ENCODE measurements around the gene SPIB.
"Not testable (repeated sequence)": the region's sequence is repeated elsewhere in the genome, so short reads cannot be mapped to it uniquely, and the experiment has no call there.

SPIB gene

DNA sequence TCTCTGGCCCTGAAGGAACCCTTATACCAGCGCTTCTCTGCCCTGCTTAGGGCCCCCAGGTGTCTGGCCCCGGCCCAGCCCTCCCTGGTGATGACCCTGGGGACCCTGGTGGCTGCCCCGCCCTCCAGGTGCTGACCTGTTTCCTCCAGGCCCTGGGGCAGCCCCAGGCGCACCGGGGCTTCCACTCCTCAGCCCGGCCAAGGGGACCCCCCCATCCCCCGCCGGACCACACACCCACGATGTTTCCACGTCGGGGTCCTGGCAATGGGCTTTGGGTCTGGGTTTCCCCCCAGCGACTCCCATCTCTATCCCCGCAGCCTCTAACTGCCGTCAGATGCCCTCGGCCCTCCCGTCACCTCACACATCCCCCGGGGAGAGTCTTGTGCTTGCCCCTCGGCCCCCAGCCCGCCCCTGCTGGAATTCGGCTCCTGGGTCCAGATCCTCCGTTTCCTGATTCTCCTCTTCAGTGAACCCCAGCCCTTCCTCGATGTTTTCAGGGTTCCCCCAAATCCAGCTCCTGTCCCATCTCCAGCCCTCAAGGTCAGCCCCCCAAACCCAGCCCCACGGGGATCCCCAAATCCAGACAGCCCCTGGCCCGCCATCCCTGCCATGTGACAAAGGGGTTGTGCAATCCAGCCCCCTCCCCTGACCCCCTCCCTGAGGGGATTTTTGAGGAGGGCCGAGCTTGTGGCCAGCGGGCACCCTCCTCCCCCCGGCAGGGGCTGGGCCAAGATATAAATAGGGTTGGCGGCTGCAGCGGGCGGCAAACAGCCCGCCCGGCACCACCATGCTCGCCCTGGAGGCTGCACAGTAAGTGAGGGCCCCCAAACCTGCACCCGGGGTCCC, at the start of gene SPIB:
Gene SPIB (plus strand): TSS at position 763 of the 846 bp plus-strand sequence. CDS start 25 bp downstream, at position 788.
- ATAC-seq, result no peak

DNA sequence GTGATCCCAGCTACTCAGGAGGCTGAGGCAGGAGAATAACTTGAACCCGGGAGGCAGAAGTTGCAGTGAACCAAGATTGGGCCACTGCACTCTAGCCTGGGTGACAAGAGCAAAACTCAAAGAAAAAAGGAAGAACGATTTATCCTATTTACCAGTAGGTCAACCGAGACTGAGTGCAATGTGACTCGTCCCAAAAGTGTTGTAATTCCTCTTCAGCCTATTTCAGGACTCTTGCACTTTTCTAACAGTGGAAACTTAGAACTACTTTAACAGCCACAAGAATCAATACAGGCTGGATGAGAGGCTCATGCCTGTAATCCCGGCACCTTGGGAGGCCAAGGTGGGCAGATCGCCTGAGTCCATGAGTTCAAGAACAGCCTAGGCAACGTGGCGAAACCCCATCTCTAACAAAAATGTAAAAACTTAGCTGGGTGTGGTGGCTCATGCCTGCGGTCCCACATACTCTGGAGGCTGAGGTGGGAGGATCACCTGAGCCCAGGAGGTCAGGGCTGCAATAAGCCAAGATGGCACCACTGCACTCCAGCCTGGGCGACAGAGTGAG, 46.7 kb upstream of the SPIB start:
- ATAC-seq, result no peak

DNA sequence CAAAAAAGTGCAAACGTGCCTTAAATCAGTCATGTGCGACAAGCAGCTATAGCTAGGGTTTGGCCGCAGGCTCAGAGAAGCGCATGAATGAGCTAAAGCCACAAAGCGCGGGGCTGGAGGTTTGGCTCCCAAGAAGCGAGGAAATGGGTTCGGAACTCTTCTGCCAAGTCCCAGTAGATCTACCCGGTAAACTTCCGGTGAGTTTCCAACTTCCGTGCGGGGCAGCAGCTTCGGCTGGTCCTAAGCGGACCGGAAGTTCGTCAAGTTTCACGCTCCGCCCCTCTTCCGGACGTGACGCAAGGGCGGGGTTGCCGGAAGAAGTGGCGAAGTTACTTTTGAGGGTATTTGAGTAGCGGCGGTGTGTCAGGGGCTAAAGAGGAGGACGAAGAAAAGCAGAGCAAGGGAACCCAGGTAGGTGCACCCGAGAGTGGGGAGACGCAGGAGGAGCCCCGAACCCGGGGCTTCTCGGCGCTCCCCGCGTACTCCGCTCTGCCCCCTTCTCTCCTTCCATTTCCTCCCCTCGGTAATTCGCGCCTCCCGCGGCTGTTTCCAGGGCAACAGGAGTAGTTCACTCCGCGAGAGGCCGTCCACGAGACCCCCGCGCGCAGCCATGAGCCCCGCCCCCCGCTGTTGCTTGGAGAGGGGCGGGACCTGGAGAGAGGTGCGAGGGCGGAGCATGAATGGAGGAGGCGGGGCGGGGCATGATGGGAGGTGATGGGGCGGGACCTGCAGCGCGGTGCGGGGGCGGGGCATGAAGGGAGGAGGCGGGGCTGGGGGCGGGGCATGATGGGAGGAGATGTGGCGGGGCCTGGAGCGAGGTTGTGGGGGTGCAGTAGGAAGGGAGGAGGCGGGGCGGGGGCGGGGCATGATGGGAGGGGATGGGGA, 42.3 kb upstream of the SPIB start, which contains the start of gene NR1H2:
Gene NR1H2 (plus strand): TSS at position 292 of the 885 bp plus-strand sequence. CDS start 1,149 bp downstream, outside the sequence.
- peak; percentile 94 to 95 for ATAC-seq

DNA sequence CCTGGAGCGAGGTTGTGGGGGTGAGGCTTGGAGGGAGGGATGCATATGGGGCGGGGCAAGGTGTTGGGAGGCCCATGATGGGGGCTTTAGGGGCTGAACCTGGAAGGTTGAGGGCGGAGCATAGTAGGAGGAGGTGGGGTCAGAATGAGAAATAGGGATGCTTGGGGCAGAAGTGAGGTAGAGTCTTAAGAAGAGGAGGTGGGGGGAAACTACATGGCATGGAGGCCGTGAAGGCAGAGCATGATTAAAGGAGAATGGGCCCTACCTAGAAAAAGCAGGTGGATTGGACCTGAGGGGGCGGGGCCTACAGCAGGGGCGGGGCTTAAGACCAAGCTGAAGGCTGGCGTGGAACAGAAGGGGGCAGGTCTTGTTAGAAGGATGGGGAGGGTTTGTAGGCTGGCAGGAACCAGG, 41.7 kb upstream of the SPIB start:
- ATAC-seq, result no peak

DNA sequence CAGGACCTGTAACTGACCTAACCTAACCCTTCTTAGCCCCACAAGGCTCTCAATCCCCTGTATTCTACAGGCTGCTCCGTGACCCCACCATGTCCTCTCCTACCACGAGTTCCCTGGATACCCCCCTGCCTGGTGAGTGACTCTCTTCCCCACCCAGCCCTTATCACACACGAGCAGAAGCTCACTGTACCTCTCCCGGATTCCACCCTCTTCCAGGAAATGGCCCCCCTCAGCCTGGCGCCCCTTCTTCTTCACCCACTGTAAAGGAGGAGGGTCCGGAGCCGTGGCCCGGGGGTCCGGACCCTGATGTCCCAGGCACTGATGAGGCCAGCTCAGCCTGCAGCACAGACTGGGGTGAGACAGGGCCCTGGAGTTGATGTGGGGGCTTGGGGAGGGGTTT, 41.2 kb upstream of the SPIB start:
- ATAC-seq, result no peak

DNA sequence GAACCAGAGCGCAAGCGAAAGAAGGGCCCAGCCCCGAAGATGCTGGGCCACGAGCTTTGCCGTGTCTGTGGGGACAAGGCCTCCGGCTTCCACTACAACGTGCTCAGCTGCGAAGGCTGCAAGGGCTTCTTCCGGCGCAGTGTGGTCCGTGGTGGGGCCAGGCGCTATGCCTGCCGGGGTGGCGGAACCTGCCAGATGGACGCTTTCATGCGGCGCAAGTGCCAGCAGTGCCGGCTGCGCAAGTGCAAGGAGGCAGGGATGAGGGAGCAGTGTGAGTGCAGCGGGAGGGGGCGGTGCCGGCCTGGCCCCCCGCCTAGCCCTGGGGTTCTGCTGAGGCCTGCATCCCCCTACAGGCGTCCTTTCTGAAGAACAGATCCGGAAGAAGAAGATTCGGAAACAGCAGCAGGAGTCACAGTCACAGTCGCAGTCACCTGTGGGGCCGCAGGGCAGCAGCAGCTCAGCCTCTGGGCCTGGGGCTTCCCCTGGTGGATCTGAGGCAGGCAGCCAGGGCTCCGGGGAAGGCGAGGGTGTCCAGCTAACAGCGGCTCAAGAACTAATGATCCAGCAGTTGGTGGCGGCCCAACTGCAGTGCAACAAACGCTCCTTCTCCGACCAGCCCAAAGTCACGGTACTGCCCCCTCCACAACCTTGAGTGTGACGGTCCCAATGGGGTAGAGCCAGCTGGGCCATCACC, 40.4 kb upstream of the SPIB start:
- no peak for ATAC-seq

DNA sequence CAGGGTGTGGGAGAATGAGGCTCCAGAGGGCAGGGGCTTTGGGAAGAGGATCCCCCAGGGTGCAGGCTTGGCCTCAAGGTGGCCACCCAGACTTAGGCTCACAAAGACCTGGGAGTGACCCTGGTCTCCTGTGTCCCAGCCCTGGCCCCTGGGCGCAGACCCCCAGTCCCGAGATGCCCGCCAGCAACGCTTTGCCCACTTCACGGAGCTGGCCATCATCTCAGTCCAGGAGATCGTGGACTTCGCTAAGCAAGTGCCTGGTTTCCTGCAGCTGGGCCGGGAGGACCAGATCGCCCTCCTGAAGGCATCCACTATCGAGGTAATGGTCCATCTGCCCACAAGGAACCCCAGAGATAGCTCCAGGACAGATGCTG, 39.9 kb upstream of the SPIB start:
- no peak for ATAC-seq

DNA sequence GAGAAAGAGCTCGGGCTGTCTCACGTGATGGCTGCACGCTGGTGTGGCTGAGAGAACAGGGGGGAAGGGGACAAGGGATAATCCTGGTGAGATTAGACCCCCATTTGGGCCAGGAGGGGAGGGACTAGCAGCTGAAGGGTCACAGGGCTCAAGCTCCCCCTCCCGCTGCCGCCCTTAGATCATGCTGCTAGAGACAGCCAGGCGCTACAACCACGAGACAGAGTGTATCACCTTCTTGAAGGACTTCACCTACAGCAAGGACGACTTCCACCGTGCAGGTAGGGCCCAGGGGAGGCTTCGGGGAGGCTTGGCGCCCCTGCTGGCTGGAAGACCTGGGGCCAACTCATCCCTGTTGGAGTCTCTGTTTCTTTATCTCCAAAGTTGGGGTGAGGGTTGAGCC, 39.1 kb upstream of the SPIB start:
- no peak for ATAC-seq

DNA sequence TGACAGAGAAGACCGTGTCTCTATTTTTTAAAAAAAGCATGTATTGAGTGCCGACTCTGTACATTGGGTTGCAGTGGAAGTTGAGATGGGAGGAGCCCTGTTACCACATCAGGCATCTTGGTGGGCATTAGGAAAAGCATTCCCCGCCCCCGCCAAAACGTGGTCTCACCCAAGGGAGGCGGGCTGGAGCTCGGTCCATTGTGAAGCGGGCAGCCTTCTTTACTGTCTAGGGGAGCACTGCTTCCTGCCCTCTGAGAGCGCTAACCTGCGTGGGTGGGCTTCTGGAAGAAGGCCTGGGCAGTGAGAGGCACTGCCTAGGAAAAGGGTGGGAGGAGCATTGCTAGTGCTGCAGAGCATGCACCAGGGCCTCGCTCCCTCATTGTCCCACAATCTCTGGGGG, 38.6 kb upstream of the SPIB start:
- no peak for ATAC-seq

DNA sequence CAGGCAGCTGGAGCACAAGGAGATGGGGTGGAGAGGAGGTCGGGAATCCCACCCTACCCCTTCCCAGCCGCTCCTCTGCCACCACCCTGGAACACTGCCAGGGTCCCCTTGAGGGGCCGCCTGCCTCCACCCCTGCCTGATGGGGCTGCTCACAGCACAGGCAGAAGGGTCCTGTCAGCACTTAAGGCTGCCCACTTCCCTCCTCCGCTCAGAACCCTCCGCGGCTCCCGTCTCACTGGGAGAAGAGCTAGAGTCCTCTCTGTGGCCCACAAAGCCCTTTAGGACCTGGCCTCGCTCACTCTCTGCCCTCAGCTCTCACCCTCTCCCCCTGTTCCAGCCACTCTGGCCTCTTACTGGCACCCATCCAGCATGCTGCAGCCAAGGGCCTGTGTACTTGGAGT, 38.0 kb upstream of the SPIB start:
- ATAC-seq, result no peak

DNA sequence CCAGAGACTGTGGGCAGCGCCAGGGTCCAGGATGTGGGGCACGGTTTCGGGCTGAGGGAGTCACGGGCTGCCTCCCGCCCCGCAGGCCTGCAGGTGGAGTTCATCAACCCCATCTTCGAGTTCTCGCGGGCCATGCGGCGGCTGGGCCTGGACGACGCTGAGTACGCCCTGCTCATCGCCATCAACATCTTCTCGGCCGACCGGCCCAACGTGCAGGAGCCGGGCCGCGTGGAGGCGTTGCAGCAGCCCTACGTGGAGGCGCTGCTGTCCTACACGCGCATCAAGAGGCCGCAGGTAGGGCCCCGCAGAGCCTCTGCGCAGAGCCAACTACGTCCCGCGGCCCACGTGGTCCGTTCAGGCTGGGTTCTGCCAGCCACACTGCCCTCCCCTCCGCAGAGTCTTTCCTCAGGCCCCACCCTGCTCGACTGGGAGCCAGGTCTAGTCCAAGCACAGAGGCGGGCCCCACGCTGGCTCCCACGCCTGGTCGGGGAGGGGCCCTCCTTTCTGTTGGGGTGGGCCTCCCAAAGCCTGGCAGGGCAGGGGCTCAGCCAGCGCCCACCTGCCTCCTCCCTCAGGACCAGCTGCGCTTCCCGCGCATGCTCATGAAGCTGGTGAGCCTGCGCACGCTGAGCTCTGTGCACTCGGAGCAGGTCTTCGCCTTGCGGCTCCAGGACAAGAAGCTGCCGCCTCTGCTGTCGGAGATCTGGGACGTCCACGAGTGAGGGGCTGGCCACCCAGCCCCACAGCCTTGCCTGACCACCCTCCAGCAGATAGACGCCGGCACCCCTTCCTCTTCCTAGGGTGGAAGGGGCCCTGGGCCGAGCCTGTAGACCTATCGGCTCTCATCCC, 36.6 kb upstream of the SPIB start:
- no peak for ATAC-seq

DNA sequence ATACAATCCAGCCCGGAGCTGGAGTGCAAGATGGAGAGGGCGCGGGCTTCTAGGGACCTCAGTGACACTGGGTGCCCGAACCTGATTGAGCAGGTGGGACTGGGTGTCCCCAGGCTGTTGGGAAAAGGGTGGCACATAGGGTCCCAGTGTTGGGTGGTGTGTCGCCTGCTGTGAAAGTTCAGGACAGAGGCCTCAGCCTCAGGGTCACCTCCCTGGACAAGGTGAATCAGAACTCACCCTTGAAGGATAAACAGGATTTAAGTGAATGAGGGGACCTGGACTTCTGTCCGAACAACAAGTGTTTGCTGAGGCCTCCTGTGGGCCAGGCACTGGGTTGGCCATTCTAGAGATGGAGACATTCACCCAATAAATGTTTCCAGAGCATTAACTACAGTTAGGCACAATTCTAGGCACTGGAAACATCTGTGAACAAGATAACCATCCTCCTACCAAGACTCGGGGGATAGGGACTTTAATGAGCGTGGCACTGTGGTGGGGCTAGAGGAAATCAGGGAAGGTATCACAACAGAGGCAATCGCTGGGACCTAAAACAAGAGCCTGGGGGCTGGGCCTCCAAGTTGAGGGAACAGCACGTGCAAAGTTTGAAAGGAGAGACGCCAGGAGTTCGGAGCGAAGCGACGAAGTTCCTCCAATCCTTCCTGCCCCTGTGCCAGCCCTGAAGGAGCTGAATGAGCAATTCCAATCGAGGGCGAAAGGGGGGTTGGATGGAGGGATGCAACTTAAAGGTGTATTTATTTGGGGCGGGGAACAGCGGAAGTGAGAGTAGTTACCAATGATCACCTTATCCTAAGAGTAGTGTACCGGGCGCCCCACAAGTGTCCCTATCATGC, 35.5 kb upstream of the SPIB start:
- peak in 1 of 2 donors; percentile 6 for ATAC-seq

DNA sequence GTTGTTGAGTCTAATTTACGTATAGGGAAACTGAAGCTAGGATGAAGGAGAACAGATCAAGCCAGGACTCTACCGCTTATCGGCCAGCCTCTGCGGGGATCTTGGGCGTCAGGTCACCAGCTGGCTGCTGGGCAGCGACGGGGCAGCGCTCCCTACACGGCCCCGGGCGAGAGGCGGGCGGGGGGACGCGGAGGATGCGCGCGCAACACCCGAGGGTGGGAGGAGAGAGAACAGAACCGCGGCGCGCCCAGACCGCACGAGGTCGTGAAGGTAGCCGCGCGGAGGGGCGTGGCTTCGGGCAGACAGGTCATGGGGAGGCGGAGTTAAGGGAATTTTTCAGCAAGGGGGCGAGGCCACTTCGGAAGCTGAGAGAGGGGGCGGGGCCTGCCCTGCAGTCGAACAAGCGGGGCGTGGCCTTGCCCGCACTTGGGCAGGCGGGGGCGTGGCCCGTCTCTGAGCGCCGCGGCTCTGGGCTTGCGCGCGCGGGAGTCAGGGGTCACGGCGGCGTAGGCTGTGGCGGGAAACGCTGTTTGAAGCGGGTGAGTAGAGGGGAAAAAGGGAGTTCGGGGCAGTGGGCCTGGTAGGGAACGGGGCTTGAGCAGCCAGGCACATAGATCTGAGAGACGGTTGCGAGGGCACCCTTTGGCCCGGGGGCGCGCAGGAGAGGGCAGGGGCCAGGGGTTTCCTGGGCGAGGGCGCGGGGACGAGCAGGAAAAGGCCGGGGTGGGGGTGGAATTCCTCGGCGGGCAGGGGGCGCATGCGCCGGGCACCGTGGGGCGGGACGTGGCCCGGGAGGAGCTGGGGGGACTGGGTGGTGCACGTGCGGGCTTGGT, 34.7 kb upstream of the SPIB start, which contains the start of gene POLD1:
Gene POLD1 (plus strand): TSS at position 496 of the 833 bp plus-strand sequence. CDS start 14,505 bp downstream, outside the sequence.
- peak; percentile 85 to 87 for ATAC-seq

DNA sequence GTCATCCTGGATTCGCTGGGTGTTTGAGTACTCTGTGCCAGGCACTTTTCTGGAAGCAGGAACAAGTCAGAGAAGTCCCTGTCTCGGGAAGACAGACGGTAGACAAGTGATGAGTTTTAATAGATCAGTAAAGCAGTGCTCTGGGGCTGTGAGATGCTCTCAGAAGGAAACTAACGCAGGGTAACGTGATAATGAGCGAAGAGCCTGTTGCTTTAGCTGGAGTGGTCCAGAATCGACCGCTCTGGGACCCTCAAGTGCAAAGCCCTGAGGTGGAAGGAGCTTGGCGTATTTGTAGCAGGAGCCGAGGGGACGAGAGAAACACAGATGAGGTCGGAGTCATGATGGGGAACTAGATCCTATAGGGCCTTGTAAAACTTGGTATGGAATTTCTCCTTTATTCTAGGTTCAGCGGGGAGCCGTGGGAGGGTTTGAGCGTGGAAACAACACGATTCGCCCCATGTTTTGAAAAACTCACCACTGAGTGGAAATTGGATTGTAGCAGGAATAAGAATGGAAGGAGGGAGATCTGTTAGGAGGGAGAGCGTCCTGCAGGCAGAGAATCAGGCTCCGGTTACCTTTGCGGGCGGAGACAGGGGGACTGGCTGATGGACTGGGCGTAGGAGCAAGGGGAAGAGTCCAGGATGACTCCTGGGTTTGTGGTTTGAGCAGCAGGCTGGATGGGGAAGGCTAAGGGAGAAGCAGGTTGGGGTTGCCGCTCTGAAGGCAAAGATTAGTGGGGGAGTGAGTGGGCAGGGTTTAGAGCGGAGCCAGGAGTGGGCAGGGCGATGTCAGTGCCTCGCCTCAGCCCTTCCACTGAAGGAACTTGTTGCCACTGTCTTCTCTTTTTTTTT, 33.8 kb upstream of the SPIB start:
- no peak for ATAC-seq

DNA sequence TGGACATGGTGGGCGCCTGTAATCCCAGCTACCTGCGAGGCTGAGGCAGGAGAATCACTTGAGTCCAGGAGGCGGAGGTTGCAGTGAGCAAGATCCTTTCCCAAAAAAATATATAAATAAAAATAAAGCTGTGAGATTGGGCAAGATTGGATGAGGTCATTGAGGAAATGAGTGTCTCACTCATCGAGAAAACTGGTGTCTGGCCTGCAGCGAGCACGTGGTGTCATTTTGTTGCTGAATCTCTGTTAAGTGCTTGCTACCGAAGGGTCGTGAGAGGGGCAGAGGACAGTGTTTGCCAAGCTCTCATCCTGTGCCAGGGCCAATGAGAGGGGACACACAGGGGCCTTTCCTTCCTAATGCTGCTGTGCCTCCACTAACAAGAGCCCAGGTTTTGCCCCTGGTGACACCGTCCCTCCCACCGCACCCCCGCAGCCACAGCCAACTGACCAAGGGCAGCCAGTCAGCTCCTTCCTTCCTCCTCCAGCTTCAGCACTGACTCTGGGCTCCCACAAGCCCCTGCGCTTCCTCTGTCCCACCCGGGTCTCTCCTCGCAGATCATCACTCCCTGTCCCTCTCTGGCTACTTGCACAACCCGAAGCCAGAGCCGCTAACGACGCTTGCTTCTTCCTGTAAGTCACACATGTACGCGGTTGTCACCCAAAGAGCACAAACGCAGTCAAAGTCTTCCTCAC, 31.4 kb upstream of the SPIB start:
- no peak for ATAC-seq

DNA sequence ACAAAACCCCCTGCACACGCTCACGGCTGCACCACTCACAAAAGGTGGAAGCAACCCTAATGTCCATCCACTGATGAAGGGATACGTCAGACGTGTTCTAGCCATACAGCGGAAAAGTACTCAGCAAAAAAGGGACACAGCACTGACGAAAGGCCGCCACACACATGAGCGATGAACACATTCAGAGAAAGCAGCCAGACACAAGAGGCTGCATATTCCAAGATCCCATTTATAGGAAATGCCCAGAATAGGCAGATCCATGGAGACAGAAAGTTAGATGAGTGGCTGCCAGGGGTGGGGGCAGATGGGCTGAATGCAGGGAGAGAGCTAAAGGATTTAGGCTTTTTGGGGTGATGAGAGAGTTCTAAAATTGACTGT, 30.9 kb upstream of the SPIB start:
- ATAC-seq, result no peak

DNA sequence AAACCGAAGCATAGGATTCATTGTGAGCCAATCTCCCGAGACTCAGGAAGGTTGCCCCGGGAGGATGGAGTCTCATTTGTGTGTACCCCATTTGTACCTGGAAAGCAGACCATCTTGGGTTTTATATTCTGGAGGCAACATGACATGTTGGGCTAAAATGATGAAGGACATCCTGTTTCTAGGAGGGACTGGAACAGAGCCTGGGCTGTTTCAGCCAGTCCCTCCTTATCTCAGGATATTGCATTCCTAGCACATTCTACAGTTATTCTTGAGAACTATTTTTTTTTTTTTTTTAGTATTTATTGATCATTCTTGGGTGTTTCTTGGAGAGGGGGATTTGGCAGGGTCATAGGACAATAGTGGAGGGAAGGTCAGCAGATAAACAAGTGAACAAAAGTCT, 28.4 kb upstream of the SPIB start:
- ATAC-seq, result not testable (repeated sequence)

DNA sequence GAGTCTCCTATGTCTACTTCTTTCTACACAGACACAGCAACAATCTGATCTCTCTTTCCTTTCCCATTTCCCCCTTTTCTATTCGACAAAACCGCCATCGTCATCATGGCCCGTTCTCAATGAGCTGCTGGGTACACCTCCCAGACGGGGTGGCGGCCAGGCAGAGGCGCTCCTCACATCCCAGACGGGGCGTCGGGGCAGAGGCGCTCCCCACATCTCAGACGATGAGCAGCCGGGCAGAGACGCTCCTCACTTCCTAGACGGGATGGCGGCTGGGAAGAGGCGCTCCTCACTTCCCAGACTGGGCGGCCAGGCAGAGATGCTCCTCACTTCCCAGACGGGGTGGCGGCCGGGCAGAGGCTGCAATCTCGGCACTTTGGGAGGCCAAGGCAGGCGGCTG, 27.8 kb upstream of the SPIB start:
- ATAC-seq, result not testable (repeated sequence)
